GM10847 (cell line): ENCODE data around the gene PCDH15.

ENCODE experiments used
- POLR2A ChIP-seq: IDR thresholded peaks from 2 replicates; pipeline ENCODE4 v1.6.1; 2011; ENCODE audit not compliant: insufficient read length; ENCODE audit errors: extremely low read depth

Gene PCDH15

DNA sequence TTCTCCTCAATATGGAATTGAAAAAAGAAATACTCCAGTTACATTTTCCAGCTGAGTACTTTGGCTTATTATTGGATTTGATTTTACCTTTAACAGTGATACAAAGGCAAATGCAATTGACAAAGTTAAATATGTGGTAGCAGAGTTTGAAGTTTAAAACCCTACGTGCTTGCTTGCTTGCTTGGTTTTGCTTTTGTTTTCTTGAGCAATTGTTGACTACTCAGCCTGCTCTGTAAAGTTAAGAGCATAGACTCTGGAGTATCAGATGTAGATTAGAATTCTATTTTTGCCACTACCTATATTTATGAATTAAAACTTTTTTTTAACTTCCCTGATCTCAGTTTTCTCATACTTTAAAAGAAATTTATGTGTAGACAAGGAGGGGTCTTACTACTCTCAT, 51.4 kb downstream of the PCDH15 start:
- no peak for TF ChIP-seq POLR2A

GRCh38 chr10:54745436-54745835, 55.6 kb downstream of the PCDH15 start:
- TF ChIP-seq POLR2A: no peak

GRCh38 chr10:54742416-54742815, 58.6 kb downstream of the PCDH15 start:
- TF ChIP-seq POLR2A: no peak

DNA sequence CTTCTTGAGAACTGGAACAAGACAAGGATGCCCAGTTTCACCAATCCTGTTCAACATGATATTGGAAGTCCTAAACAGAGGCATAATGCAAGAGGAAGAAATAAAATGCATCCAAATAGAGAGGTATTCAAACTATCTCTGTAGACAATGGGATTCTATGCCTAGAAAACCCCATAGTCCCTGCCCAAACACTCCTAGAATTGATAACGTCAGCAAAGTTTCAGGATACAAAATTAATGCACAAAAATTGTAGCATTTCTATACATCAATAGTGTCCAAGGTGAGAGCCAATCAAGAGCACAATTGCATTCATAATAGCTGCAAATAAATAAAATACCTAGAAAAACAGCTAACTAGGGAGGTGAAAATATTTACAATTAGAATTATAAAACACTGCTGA, 72.5 kb downstream of the PCDH15 start:
- TF ChIP-seq POLR2A: no peak

- TF ChIP-seq POLR2A: no peak
These were observed 79.0 kb downstream of the PCDH15 start for GRCh38 chr10:54722075-54722474.

- no peak for TF ChIP-seq POLR2A
These were observed 90.1 kb downstream of the PCDH15 start for GRCh38 chr10:54710918-54711317.

DNA sequence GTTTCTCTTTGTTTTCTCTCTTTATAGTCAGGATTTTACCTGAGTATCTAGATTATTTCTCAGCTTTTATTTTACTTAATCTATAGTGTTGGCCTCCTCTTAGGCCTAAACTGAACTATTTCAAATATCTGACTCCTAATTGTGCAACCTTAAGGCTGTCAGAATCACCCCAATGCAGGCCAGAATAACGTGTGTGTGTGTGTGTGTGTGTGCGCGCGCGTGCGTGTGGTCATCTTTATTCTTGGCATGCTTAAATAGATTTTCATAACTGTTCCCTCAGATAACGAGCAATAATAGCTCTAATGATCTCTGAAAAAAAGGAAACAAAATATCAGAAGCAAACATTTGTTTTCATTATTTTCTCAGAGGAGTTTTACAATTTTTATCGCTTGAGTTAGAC, 92.4 kb downstream of the PCDH15 start:
- no peak for TF ChIP-seq POLR2A

- no peak for TF ChIP-seq POLR2A
These were observed 93.0 kb downstream of the PCDH15 start for GRCh38 chr10:54708021-54708420.

GRCh38 chr10:54702583-54703485, 98.2 kb downstream of the PCDH15 start:
- no peak for TF ChIP-seq POLR2A

GRCh38 chr10:54691331-54691730, 109.7 kb downstream of the PCDH15 start:
- TF ChIP-seq POLR2A: no peak

GRCh38 chr10:54682554-54682953, 118.5 kb downstream of the PCDH15 start:
- no peak for TF ChIP-seq POLR2A

DNA sequence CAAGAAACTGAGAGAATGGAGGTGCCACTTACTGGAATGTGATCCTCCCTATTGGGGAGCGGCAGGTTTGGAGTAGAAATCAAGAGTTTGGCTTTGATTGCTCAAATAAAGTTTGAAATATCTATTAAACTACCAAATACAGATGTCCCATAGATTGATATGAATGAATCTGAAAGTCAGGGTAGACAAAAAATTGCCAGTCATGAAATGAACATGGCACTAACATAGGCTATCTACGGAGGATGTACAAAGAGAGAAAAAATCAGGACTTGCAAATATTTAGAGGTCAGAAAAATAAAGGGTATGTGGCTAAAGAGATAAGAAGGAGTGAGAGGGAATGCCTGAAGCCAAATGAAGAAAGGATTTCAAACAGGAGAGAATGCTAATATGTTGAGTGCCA, 119.9 kb downstream of the PCDH15 start:
- TF ChIP-seq POLR2A: no peak

DNA sequence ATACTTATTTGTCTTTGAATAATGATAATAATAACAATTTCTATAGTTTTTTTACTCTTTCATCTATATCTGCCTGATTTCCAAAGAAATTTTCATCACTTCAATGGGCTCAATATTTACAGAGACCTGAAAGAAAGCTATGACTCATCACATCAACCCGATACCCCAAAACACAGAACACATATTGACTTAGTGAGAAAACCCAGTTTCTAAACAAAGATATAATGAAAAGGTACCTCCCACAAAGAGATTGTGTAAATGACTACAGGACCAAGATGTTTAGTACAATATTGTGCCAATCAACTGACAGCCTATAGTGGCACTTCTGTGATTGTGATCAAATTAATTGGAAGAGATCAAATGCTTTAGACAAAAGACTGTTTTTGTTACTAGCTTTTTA, 133.9 kb downstream of the PCDH15 start:
- no peak for TF ChIP-seq POLR2A

DNA sequence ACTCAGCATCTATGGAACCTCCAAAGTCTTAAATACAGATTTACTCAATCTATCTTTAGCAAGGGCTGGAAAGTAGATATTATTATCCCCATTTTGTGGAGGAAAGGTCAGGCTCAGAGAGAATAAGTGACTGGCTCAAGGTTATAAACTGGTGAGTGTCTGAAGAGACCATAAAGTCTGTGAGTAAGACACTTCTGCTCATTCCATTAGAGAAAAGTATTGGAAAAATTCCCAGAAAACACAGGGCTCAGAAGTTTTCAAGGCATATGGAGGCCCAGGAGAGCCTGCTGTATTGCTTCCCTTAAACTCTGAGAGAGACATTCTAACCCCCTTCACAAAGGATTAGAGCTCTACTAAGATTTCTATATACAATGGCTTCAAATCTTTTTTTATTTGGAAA, 134.8 kb downstream of the PCDH15 start:
- no peak for TF ChIP-seq POLR2A

- no peak for TF ChIP-seq POLR2A
These were observed 135.9 kb downstream of the PCDH15 start for GRCh38 chr10:54665095-54665494.

- TF ChIP-seq POLR2A: no peak
These were observed 140.6 kb downstream of the PCDH15 start for GRCh38 chr10:54660397-54660796.

- TF ChIP-seq POLR2A: no peak
These were observed 144.4 kb downstream of the PCDH15 start for GRCh38 chr10:54656643-54657042.
